Cardiac muscle cell (in vitro differentiated cells and primary cell): Measurements from ENCODE around the gene PRND. TPM values are rescaled to one million over a fixed set of nuclear protein-coding genes. Genes with fewer than 3 reads are reported as not detected.

Source experiments
- DNase-seq, 2 donors: peaks; one replicate each; pipeline versions ENCODE4 v3.0.0 to v3.0.0-alpha.2; 2010 to 2017; ENCODE audit warnings: low read depth in 1 of 2, low spot score in 1 of 2
- H3K27ac ChIP-seq: fragments of 200-600 bp; sonication (generic); 2 replicates; pipeline ENCODE4 v1.5.1; 2016
- H3K27me3 ChIP-seq: fragments of 200-600 bp; sonication (generic); 2 replicates; pipeline ENCODE4 v1.6.0; 2016; ENCODE audit warnings: control low read depth
- H3K36me3 ChIP-seq: fragments of 200-600 bp; sonication (generic); 2 replicates; pipeline ENCODE4 v1.5.1; 2016; ENCODE audit warnings: control low read depth
- H3K4me1 ChIP-seq: fragments of 200-600 bp; sonication (generic); 2 replicates; pipeline ENCODE4 v1.8.1; 2017; ENCODE audit warnings: low read depth, mild to moderate bottlenecking, mixed run types
- H3K4me3 ChIP-seq: fragments of 200-600 bp; sonication (generic); 2 replicates; pipeline ENCODE4 v1.5.1; 2016; ENCODE audit warnings: mild to moderate bottlenecking
- H3K9me3 ChIP-seq: fragments of 200-600 bp; sonication (generic); 2 replicates; pipeline ENCODE4 v1.5.1; 2017; ENCODE audit warnings: low read depth, mild to moderate bottlenecking, control low read depth
- CTCF ChIP-seq: IDR thresholded peaks from 2 replicates; pipeline ENCODE4 v1.5.1; 2012; ENCODE audit warnings: low read depth, mild to moderate bottlenecking, low read length
- polyA plus RNA-seq: library from polyadenylated mRNA; unstranded; fragments of >200 nt; fragmentation: Nextera tagmentation; extraction: Ambion mirVana; gene quantifications from 2 replicates; pipeline ENCODE4 v1.2.1, GENCODE V29; 2016
- total RNA-seq: library from RNA; depleted of rRNA; stranded (reverse); fragments of >200 nt; gene quantifications from 2 replicates; pipeline ENCODE4 v1.2.3, GENCODE V29; 2016

Gene PRND
- total and polyA plus RNA-seq, 2 experiments from 2014 or later, result 0.39 TPM; not detected in 1

GRCh38 chr20:4708036-4708435 is 13.7 kb upstream of the PRND start:
- no peak overlapping the region for H3K4me3 ChIP-seq
- H3K9me3 ChIP-seq, result no peaks in the 10 kb centered on the region
- H3K27ac ChIP-seq, result no peak overlapping the region
- DNase-seq, result no peak
- no peak for TF ChIP-seq CTCF
- H3K4me1 ChIP-seq, result no peaks in the 10 kb centered on the region
- H3K36me3 ChIP-seq, result no peaks in the 10 kb centered on the region
- no peaks in the 10 kb centered on the region for H3K27me3 ChIP-seq

- H3K4me1 ChIP-seq, result no peaks in the 10 kb centered on the region
- H3K9me3 ChIP-seq, result no peaks in the 10 kb centered on the region
- no peak overlapping the region for H3K4me3 ChIP-seq
- TF ChIP-seq CTCF, result no peak
- H3K36me3 ChIP-seq, result no peaks in the 10 kb centered on the region
- no peak overlapping the region for H3K27ac ChIP-seq
- no peak for DNase-seq
- H3K27me3 ChIP-seq, result no peaks in the 10 kb centered on the region
These were observed 12.9 kb upstream of the PRND start for GRCh38 chr20:4708856-4709255.

- no peak for TF ChIP-seq CTCF
- Histone ChIP-seq H3K27me3 (no peaks in the 10 kb centered on the region), H3K4me1 (no peaks in the 10 kb centered on the region), H3K36me3 (no peaks in the 10 kb centered on the region), H3K9me3 (no peaks in the 10 kb centered on the region), H3K27ac (no peak overlapping the region), H3K4me3 (no peak overlapping the region)
- DNase-seq, result no peak
These were observed 12.2 kb upstream of the PRND start for GRCh38 chr20:4709261-4710105.

- H3K9me3 ChIP-seq, result no peaks in the 10 kb centered on the region
- H3K27ac ChIP-seq, result no peak overlapping the region
- H3K4me3 ChIP-seq, result no peak overlapping the region
- no peaks in the 10 kb centered on the region for H3K4me1 ChIP-seq
- no peaks in the 10 kb centered on the region for H3K36me3 ChIP-seq
- DNase-seq, result no peak
- TF ChIP-seq CTCF, result no peak
- H3K27me3 ChIP-seq, result no peaks in the 10 kb centered on the region
These were observed 11.6 kb upstream of the PRND start for GRCh38 chr20:4710106-4710475.

- H3K27ac ChIP-seq, result no peak overlapping the region
- TF ChIP-seq CTCF, result no peak
- H3K4me3 ChIP-seq, result no peak overlapping the region
- H3K36me3 ChIP-seq, result no peaks in the 10 kb centered on the region
- no peak for DNase-seq
- H3K27me3 ChIP-seq, result no peaks in the 10 kb centered on the region
- H3K9me3 ChIP-seq, result no peaks in the 10 kb centered on the region
- H3K4me1 ChIP-seq, result no peaks in the 10 kb centered on the region
These were observed 10.2 kb upstream of the PRND start for GRCh38 chr20:4711511-4711910.
